HG03066 (cell line): ENCODE measurements around the gene SIRT5.

Experiments used
- ATAC-seq: cut with Tn5 transposase; IDR thresholded peaks from one replicate; pipeline ENCODE4 v1.9.1; 2021; ENCODE audit warnings: low read depth; ENCODE audit not compliant: unreplicated experiment

SIRT5 gene

GRCh38 chr6:13550656-13551055, 23.7 kb upstream of the SIRT5 start:
- no peak for ATAC-seq

- no peak for ATAC-seq
These were observed 20.8 kb upstream of the SIRT5 start for GRCh38 chr6:13553646-13554045.

DNA sequence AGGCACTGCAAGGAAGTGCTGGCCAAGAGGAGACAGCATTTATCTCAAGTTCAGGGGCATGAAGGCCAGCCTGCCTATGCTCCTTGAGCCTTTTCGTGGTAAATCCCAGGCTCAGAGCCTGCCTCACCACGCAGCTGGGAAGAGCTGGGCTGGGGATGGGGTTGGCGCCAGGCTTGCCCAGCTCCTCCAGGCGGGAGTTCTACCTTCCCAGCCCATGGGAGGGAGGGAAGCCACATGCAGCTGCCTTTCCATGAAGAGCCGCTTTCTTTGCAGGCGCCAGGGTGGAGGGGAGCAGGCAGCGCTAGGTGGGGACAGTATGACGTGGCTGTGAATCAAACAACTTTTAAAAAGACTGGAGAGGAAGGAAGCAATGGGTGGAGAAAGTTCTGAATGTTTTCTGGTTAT, 19.5 kb upstream of the SIRT5 start:
- no peak for ATAC-seq

- ATAC-seq = no peak
These were observed 16.6 kb upstream of the SIRT5 start for GRCh38 chr6:13557841-13558240.

GRCh38 chr6:13558718-13559117, 15.7 kb upstream of the SIRT5 start:
- no peak for ATAC-seq

- ATAC-seq = no peak
These were observed 15.2 kb upstream of the SIRT5 start for GRCh38 chr6:13559251-13559650.

DNA sequence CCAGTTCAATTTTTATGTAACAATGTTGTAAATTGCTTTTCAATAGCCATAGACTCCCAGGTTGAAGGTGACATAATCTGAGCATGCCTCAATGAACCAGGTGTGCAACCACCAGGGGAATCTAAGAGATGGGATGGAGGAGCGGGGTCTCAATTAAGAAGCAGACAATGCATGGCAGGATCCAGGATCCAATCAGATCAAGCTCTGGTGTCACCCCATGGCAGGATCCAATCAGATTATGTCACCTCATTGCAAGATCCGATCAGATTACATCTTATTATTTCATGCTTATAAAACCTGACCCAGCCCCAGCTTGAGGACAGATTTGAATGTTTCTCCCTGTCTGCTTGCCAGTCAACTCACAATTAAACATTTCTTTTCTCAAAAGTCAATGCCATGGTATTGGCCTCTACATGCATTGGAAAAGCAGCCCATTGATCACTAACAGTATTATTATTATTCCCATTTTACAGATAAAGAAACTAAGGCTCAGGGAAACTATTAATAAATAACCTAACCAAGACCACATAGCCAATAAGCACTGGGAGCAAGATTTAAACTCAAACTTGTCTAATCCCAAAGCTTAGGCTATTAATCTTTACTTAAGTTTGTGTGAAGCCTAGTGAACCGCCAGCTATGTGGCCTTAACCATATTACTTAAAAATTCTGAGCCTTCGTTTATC, 14.3 kb upstream of the SIRT5 start:
- no peak for ATAC-seq

GRCh38 chr6:13560651-13561044, 13.8 kb upstream of the SIRT5 start:
- no peak for ATAC-seq

DNA sequence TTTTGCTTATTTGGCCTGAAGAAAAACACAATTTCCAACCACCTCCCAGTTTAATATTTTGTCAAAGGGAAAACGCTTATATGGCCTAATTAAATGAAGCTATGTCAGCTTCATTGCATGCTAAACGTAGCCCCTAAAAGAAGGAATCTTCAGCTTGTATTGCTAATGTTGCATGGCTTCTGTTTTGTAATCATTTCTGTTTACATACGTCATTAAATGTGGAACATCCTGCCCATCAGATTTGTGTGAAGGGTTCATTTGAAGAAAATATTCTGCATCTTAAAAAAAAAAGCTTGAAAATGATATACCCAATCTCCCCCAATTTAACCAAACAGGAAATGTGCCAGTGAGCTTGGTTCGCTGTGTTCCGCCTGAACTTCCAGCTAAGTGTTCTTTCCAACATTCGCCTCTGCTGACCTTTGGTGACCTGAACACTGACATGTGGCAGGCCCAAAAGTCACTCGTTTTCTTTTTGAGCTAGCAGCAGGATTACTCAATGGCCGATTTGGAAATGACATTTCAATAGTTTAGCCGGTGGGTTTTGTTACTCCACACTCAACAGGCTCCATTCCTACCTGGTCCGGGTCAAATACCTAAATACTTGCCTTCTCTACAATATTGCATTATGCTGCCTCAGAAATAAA, 12.7 kb upstream of the SIRT5 start:
- ATAC-seq = no peak

DNA sequence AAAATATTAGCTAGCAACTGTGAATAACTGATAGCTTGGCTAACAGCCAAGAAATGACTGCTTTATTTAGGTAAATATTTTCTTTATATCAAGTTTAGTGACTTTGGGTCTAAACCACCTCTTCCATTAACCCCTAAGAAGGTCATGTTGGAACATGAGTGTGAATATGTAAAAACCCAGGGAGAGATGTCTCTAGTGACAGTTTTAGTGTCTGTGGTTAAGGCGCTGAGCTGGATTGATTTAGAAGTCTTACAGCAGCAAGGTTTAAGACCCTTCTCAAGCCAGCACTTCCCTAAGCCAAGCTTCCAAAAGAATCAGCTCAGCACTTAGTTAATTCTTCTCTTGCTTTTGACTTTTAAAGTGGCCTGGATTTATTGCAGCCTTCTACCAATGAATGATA, 11.4 kb upstream of the SIRT5 start:
- ATAC-seq = no peak

GRCh38 chr6:13565921-13566320, 8.5 kb upstream of the SIRT5 start:
- ATAC-seq = no peak

- no peak for ATAC-seq
These were observed 7.9 kb upstream of the SIRT5 start for GRCh38 chr6:13566500-13566899.

GRCh38 chr6:13568970-13569369, 5.4 kb upstream of the SIRT5 start:
- ATAC-seq = no peak

GRCh38 chr6:13572240-13572639, 2.2 kb upstream of the SIRT5 start:
- no peak for ATAC-seq

DNA sequence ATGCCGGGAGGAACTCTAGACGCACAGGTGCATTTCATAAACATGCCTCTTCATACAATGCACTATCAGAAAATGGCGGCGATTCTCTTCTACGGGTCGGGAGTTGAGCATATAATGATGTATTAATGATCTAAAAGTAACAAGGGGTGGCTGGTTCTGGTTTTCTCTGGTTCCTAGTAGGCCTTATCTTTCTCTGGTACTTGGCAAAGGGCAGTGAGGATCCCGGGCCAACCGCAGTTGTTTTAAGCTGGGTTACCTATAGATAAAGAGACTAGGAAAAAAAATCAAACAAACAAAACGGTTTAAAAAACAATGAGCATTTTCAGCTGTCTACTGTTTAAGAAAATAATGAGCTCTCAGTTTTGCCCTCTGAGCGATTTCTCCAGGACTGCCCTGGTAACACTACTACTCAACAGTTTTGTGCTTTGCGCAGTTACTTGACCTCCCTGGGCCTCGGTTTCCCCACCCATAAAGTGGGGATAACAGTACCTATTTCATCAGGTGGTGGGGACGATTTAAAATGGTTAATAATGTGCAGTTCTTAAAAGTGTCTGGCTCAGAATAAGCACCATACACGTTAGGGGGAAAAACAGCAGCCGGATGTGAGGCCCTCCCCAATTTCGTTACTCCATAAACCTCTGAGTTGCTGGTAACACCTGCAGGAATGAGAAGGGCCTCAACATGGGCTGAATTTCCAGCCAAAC, 1.3 kb upstream of the SIRT5 start:
- no peak for ATAC-seq

DNA sequence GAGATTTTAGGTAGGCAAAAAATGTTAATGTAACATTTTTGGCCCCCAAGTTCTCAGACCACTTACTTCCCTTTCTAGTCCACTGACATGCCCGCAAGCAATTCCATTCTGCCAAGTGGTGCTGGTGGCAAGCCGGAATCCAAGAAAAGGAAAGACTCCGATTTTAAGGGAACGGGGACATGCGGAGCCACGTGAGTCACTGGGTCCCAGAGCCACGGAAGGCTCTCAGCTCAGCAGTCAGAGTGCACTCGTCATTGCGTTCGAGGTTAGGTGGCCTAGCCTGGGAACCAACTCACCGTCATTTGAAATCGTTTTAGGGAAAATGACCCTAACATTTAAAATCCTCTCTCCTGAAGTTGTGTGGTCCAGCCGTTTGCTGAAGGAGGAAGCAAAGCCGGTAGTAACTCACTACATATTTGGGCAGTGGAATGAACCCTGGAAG, 711 bp upstream of the SIRT5 start:
- ATAC-seq = no peak

DNA sequence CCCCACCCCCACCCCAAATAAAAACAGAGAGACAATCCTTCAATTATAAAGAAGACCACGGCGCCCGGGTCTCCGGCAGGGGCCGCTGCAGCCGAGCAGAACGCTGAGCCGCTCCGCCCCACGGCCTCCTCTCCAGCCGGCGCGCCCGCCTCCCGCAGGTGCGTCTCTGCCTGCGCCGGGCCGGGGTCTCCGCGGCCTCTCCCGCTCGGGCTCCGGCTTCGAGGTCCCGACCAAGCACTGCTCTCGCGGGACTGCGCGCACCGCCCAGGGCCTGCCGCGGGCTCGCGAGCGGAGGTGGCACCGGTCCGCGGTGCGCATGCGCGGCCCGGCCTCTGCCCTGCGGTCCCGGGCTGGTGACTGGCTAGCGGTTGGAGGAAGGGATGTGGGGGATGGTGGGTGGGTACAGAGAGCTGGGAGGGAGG, 241 bp upstream of the SIRT5 start:
- ATAC-seq = peak; percentile 73

DNA sequence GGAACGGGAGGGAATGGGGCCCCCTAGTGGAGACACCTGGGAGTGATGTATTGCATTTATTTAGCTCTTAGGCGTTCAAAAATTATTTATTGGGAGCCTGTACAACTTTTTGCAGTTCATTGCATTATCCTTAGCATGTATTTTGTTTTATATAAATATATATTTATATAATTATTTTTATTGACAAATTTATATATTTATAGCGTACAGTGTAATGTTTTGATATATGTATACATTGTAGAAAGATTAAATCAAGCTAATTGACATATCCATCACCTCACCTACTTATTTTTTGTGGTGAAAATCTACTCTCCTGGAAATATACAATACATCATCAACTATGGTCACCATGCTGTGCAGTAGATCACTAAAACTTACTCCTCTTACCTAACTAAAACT, 975 bp downstream of the SIRT5 start:
- ATAC-seq = no peak

GRCh38 chr6:13576017-13576416, 1.6 kb downstream of the SIRT5 start:
- ATAC-seq = no peak

GRCh38 chr6:13577926-13578325, 3.5 kb downstream of the SIRT5 start:
- ATAC-seq = no peak

DNA sequence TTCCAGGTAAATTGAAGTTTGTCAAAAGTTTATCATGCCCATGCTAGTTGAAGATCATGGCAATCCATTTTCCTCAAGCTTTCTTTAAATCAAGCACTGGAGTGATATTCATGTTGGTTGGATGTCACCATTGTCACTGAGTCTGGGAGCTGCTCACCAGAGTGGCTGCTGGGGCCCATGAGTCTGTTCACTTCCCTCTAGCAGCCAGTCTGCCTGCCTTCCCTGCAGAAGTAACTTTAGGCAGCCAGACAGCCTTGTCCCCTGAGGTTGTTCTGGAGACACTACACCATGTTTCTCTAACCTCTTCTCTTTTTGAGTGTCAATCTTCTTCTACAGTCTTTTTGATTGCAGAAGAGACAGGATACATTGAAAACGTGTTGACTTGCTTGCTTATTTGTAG, 5.5 kb downstream of the SIRT5 start:
- no peak for ATAC-seq

- no peak for ATAC-seq
These were observed 7.4 kb downstream of the SIRT5 start for GRCh38 chr6:13581700-13582229.
